ENCODE measurements around the gene HK1. TPM values are rescaled to one million over a fixed set of nuclear protein-coding genes. Genes with fewer than 3 reads are reported as not detected.
"Not testable (repeated sequence)": the region's sequence is repeated elsewhere in the genome, so short reads cannot be mapped to it uniquely, and the experiment has no call there.

The HK1 gene
- total RNA-seq, 4 donors from 2014 or later = 119 to 142 (median 141) TPM

DNA sequence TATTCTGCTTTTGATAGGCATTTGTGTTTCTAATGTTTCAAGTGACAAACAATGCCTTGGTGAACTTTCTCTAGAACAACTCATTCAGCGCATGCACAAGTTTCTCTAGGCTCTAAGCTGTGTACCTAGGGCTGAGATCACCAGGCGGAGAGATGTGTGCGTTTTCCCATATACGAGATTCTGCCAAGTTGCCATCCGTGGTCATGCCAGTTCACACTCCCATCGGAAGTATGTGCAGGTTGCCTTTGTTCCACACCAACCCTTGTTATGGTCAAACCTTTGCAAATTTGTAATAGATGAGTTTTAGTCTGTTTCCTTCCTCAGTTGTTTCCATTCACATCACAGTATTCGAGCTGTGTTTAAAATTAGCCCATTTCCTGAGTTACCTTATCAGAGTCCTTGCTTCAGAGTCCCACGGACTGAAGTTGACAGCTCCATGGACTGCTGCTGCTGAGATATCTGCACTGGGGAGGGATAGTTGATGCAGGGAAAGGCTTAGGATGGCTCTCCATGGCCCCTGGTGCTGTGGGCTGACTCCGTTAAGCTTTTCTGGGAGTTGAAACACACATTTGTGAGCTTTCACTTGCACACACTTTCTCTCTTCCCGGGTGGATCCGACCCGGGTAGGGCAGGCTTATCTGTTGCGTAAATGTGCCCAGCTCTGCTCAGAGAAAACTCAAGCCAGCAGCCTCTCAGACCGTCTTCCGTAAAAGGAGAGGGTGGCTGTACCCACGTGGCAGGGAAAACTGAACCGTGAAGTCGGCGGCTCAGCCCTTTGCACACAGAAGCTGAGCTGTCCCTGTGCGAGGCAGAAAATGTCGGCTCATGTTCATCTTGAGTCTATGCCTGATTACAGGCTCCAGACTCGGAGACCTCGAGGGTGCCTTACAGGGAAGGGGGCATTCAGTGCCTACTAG lies 49.4 kb downstream of the HK1 start:
- WGBS = 31% methylated on average over 21 of the region's 23 CpGs
- Histone ChIP-seq H3K27me3 (no peaks in the 10 kb centered on the region), H3K4me3 (peak overlapping the region; percentile 29), H3K36me3 (peaks cover 4% of the 10 kb centered on the region), H3K27ac (peak overlapping the region; percentile 82), H3K9me3 (no peaks in the 10 kb centered on the region), H3K4me1 (peaks cover 84% of the 10 kb centered on the region)
- no peak for TF ChIP-seq EP300 (IDR thresholded peaks at IDR 0.05)
- peak; percentile 78 to 90 for DNase-seq (ENCODE audit: low spot score in 2 of 2)

DNA sequence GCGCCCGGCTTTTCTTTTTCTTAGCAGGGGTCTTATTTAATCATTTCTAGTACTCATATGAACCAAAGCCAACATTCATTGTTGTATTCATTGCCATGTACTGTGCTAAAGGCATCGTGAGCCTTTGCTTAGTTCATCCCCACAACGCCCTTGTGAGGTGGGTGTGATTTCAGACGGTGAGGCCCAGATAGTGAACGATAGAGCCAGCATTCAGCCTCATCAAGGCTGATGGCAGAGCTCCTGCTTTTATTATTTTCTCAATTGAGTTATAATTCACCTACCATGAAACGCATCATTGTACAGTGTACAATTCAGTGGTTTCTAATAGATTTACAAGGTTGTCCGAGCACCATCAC lies 50.1 kb downstream of the HK1 start:
- H3K9me3 ChIP-seq = no peaks in the 10 kb centered on the region
- TF ChIP-seq POLR2AphosphoS5 (IDR thresholded peaks at IDR 0.05) (no peak), POLR2A (IDR thresholded peaks at IDR 0.05) (no peak), EP300 (IDR thresholded peaks at IDR 0.05) (no peak)
- TF ChIP-seq, protein P1, sequence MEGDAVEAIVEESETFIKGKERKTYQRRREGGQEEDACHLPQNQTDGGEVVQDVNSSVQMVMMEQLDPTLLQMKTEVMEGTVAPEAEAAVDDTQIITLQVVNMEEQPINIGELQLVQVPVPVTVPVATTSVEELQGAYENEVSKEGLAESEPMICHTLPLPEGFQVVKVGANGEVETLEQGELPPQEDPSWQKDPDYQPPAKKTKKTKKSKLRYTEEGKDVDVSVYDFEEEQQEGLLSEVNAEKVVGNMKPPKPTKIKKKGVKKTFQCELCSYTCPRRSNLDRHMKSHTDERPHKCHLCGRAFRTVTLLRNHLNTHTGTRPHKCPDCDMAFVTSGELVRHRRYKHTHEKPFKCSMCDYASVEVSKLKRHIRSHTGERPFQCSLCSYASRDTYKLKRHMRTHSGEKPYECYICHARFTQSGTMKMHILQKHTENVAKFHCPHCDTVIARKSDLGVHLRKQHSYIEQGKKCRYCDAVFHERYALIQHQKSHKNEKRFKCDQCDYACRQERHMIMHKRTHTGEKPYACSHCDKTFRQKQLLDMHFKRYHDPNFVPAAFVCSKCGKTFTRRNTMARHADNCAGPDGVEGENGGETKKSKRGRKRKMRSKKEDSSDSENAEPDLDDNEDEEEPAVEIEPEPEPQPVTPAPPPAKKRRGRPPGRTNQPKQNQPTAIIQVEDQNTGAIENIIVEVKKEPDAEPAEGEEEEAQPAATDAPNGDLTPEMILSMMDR (IDR thresholded peaks at IDR 0.05) = no peak
- peak overlapping the region; percentile 82 for H3K27ac ChIP-seq
- H3K4me1 ChIP-seq = peaks cover 85% of the 10 kb centered on the region
- peak overlapping the region; percentile 29 for H3K4me3 ChIP-seq
- no peaks in the 10 kb centered on the region for H3K27me3 ChIP-seq
- no peak for DNase-seq (ENCODE audit: low spot score in 2 of 2)
- peaks cover 4% of the 10 kb centered on the region for H3K36me3 ChIP-seq
- 43% methylated on average over 8 of the region's 8 CpGs for WGBS

DNA sequence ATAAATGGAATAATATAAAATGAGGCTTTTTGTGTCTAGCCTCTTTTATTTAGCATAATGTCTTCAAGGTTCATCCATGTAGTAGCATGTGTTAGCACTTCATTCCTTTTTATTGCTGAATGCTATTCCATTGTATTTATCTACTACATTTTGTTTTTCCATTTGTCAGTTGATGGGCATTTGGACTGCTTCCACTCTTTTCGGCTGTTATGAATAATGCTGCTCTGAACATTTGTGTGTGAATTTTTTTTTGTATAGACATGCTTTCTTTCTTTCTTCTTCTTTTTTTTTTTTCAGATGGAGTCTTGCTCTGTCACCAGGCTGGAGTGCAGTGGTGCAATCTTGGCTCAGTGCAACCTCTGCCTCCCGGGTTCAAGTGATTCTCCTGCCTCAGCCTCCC lies 50.6 kb downstream of the HK1 start:
- Histone ChIP-seq H3K27ac (peak overlapping the region; percentile 82), H3K4me1 (peaks cover 85% of the 10 kb centered on the region)
- H3K36me3 ChIP-seq; H3K9me3 ChIP-seq; DNase-seq (ENCODE audit: low spot score in 2 of 2); H3K27me3 ChIP-seq; H3K4me3 ChIP-seq: not testable (repeated sequence)
- 35% methylated on average over 2 of the region's 2 CpGs for WGBS

DNA sequence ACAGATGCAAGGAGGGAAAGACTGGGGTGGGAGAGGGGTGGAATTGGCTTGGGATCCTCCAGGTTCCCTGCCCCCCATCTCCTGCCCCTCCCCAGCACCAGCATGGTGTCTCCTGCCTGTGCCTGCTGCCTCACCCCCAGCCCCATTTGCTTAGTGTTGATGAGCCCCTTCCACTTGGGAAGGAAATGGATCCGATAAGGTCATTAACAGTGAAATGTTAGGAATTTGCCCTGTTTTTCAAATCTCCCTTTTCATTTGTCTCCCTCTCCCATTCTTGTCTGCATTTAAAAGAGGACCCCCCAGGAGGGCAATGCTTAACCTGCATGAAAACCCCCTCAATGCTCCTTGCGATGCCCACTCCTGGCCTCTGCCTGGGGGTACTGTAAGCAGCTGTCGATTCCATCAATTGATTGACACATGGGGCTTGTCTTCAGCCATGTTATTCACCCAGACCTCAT lies 51.5 kb downstream of the HK1 start:
- no peak for TF ChIP-seq POLR2AphosphoS5 (IDR thresholded peaks at IDR 0.05)
- no peak for TF ChIP-seq POLR2A (IDR thresholded peaks at IDR 0.05)
- TF ChIP-seq EP300 (IDR thresholded peaks at IDR 0.05) = no peak
- TF ChIP-seq, protein P1 (IDR thresholded peaks at IDR 0.05) = no peak
- Histone ChIP-seq H3K36me3 (peaks cover 4% of the 10 kb centered on the region), H3K4me3 (no peak overlapping the region), H3K9me3 (no peaks in the 10 kb centered on the region), H3K27ac (no peak overlapping the region), H3K27me3 (no peaks in the 10 kb centered on the region), H3K4me1 (peaks cover 85% of the 10 kb centered on the region)
- WGBS = 83% methylated on average over 3 of the region's 3 CpGs
- DNase-seq (ENCODE audit: low spot score in 2 of 2) = no peak

DNA sequence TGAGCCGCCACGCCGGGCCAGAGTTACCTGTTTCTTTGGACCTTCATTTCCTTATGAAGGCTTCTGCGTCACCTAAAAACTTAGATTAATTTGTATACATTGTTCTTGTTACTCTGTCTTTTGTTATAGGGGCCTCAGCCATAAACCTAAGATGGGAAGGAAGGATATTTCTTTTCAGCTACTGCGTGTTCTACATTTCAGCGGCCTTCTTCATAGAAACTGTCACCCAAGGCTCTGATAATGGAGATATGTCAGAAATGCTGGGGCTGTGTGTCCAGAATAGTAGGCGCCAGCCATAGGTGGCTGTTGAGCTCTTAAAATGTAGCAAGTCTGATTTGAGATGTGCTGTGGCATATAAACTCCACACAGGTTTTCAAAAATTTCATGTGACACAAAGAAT lies 52.9 kb downstream of the HK1 start:
- H3K27ac ChIP-seq = no peak overlapping the region
- peaks cover 91% of the 10 kb centered on the region for H3K4me1 ChIP-seq
- H3K9me3 ChIP-seq = no peaks in the 10 kb centered on the region
- peaks cover 4% of the 10 kb centered on the region for H3K36me3 ChIP-seq
- TF ChIP-seq, protein P1 (IDR thresholded peaks at IDR 0.05) = no peak
- TF ChIP-seq POLR2AphosphoS5 (IDR thresholded peaks at IDR 0.05) = no peak
- TF ChIP-seq EP300 (IDR thresholded peaks at IDR 0.05) = no peak
- no peak for TF ChIP-seq POLR2A (IDR thresholded peaks at IDR 0.05)
- no peak overlapping the region for H3K4me3 ChIP-seq
- H3K27me3 ChIP-seq = no peaks in the 10 kb centered on the region
- WGBS = 95% methylated on average over 7 of the region's 7 CpGs
- no peak for DNase-seq (ENCODE audit: low spot score in 2 of 2)

DNA sequence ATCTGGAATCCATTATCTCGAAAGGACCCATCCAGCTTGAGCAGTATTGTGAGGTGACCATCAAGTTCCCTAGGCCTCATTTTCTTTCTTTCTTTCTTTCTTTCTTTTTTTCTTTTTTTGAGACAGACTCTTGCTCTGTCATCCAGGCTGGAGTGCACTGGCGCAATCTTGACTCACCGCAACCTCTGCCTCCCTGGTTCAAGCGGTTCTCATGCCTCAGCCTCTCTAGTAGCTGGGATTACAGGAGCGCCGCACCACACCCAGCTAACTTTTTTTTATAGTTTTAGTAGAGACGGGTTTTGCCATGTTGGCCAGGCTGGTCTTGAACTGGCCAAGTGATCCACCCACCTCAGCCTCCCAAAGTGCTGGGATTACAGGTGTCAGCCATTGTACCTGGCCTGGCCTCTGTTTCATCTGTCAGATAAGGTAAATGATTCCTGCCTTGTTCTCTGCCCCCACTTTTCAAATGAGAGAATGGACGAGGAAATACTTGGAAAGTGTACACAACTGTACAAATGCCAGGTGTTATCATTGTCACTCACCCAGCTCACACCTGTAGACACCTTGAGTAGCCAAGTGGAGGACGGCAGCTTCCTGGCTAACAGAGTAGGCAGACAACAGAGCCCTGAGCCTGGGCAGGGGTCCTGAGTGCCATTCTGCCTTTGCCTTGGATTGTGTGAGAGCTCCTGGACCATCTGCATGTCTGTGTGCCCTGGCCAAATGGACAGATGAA lies 54.1 kb downstream of the HK1 start:
- WGBS = 60% methylated on average over 9 of the region's 9 CpGs
- Histone ChIP-seq H3K4me1 (peaks cover 92% of the 10 kb centered on the region), H3K4me3 (no peak overlapping the region)

More for the DNA sequence above, 54.1 kb downstream of the HK1 start:
- peaks cover 4% of the 10 kb centered on the region for H3K36me3 ChIP-seq
- DNase-seq (ENCODE audit: low spot score in 2 of 2) = no peak
- TF ChIP-seq, protein P1 (IDR thresholded peaks at IDR 0.05) = no peak
- TF ChIP-seq POLR2AphosphoS5 (IDR thresholded peaks at IDR 0.05) (no peak), EP300 (IDR thresholded peaks at IDR 0.05) (no peak), POLR2A (IDR thresholded peaks at IDR 0.05) (no peak)
- H3K9me3 ChIP-seq = no peaks in the 10 kb centered on the region
- H3K27me3 ChIP-seq = no peaks in the 10 kb centered on the region
- peak overlapping the region; percentile 82 for H3K27ac ChIP-seq

Data from suprapubic skin (tissue), 4 donors.